Adrenal gland (tissue), 12 donors: ENCODE results near the gene DHRS1. TPM values are rescaled to one million over a fixed set of nuclear protein-coding genes. Genes with fewer than 3 reads are reported as not detected.

Experiments
- DNase-seq, 7 donors: peaks; one replicate each; pipeline ENCODE4 v3.0.0-alpha.2; 2019 to 2020
- H3K27ac ChIP-seq, 5 donors: fragments of 200-600 bp; sonication (generic) in 4 of 5; 1 replicate in 3 of 5; 2 replicates in 2 of 5; pipeline versions ENCODE4 v1.5.1 to v1.8.0; 2016 to 2020; ENCODE audit warnings: mild to moderate bottlenecking in 1 of 5
- H3K27me3 ChIP-seq: fragments of 200-600 bp; 2 replicates; pipeline ENCODE4 v1.8.0; 2021
- H3K36me3 ChIP-seq, 2 donors: fragments of 200-600 bp; replicated peaks in 1 of 2; 1 replicate in 1 of 2; 2 replicates in 1 of 2; pipeline versions ENCODE4 v1.5.1 to v1.8.0; 2018 to 2022
- H3K4me1 ChIP-seq, 2 donors: fragments of 200-600 bp; replicated peaks in 1 of 2; 1 replicate in 1 of 2; 2 replicates in 1 of 2; pipeline versions ENCODE4 v1.5.1 to v1.8.0; 2018 to 2021
- H3K4me3 ChIP-seq, 4 donors: fragments of 200-600 bp; sonication (generic) in 3 of 4; one replicate each; pipeline ENCODE4 v1.5.1; 2016 to 2018
- H3K9me3 ChIP-seq, 3 donors: fragments of 200-600 bp; sonication (generic) in 1 of 3; replicated peaks in 1 of 3; 1 replicate in 2 of 3; 2 replicates in 1 of 3; pipeline versions ENCODE4 v1.5.1 to v1.8.0; 2016 to 2021
- CTCF ChIP-seq, 6 experiments: fragments of 450-650 bp in 4 of 6; fragments of 200-600 bp in 2 of 6; sonication (generic) in 1 of 6; IDR thresholded peaks; 1 replicate in 5 of 6; 2 replicates in 1 of 6; pipeline versions ENCODE4 v1.5.1 to v1.8.0; 2016 to 2021; ENCODE audit warnings: antibody characterized with exemption in 6 of 6, mild to moderate bottlenecking in 2 of 6, moderate library complexity in 1 of 6
- POLR2A ChIP-seq, 2 donors: fragments of 450-650 bp; IDR thresholded peaks; one replicate each; pipeline ENCODE4 v1.6.1; 2017; ENCODE audit warnings: antibody characterized with exemption in 2 of 2, mild to moderate bottlenecking in 2 of 2, moderate library complexity in 1 of 2
- WGBS, 4 donors: extraction: QIAGEN DNeasy Blood & Tissue Kit in 2 of 4; methylation state at CpG; one replicate each; pipeline versions ENCODE4 v1.1.5 to v1.1.7; 2013 to 2017; 5-methylcytosine and 5-hydroxymethylcytosine counted together
- intact Hi-C, 2 donors: fragments of 100-400 bp; cut with DNase I; formaldehyde crosslinking; loops; one replicate each; pipeline versions ENCODE4 v1.14.1 to v1.15.0; 2022 to 2023
- polyA plus RNA-seq, 3 donors: library from polyadenylated mRNA; stranded (reverse); fragments of 200-250 nt in 2 of 3; fragments of 350-450 nt in 1 of 3; fragmentation: Illumina TruSeq in 1 of 3; extraction: RNeasy Lipid Tissue Mini Kit (QIAGEN cat#74804) in 1 of 3; gene quantifications; one replicate each; pipeline ENCODE4 v1.2.3, GENCODE V29; 2013 to 2014
- total RNA-seq, 9 donors: library from RNA; depleted of rRNA in 4 of 9; stranded (reverse); fragments of >200 nt in 4 of 9; fragments of 120-200 nt in 1 of 9; fragmentation: NEBNext Ultra II Directional in 1 of 9; extraction: Animal tissue kit (Norgen Biotek cat#: 25700) in 1 of 9; gene quantifications; one replicate each; pipeline versions ENCODE4 v1.1.0 to v1.2.4, GENCODE V29; 2013 to 2023
- donor health status: healthy with polysubstance abuse.
- donor health status: Bipolar disorder and iron deficiency.
- donor health status: DM: yes; HTN: yes; CAD: no.
- donor health status: DM: no; HTN: no; CAD: no.
- donor health status: DM: no; HTN: no; CAD: no.
- donor health status: DM: yes; HTN: yes; CAD: no.

DHRS1 gene
- total and polyA plus RNA-seq, 12 donors = 11.4 to 68.1 (median 36.8) TPM

GRCh38 chr14:24271834-24272263, 27.7 kb downstream of the DHRS1 start:
- H3K9me3 ChIP-seq = no peaks in the 10 kb centered on the region
- H3K4me1 ChIP-seq = peaks cover 5 to 22% of the 10 kb centered on the region in 2 donors
- peak overlapping the region in 3 of 4 donors; percentile 32 to 96 (median 74) for H3K4me3 ChIP-seq
- TF ChIP-seq POLR2A (IDR thresholded peaks at IDR 0.05) (no peak), CTCF (IDR thresholded peaks at IDR 0.05) (no peak)
- 11 to 17% (median 14%) methylated on average over 3 of the region's 3 CpGs for WGBS, 4 donors
- intact Hi-C loops = no loop called here
- no peak for DNase-seq
- peaks cover 0 to 12% of the 10 kb centered on the region in 2 donors for H3K36me3 ChIP-seq
- peak overlapping the region in 4 of 5 donors; percentile 87 to 99 (median 92) for H3K27ac ChIP-seq
- H3K27me3 ChIP-seq = no peaks in the 10 kb centered on the region

- peaks cover 5 to 22% of the 10 kb centered on the region in 2 donors for H3K4me1 ChIP-seq
- H3K27ac ChIP-seq = peak within 1 kb of the TSS; percentile 81 to 99 (median 90)
- intact Hi-C loops = no loop called here
- TF ChIP-seq CTCF (IDR thresholded peaks at IDR 0.05) (peak; percentile 36 to 79 (median 56)), POLR2A (IDR thresholded peaks at IDR 0.05) (peak; percentile 46 to 78)
- no peaks in the 10 kb centered on the region for H3K27me3 ChIP-seq
- H3K36me3 ChIP-seq = peaks cover 0 to 18% of the 10 kb centered on the region in 2 donors
- WGBS, 4 donors = 0 to 1% (median 0%) methylated on average over 6 to 61 of the region's 61 CpGs
- no peaks in the 10 kb centered on the region for H3K9me3 ChIP-seq
- H3K4me3 ChIP-seq = peak within 1 kb of the TSS; percentile 32 to 96 (median 82)
- DNase-seq = peak; percentile 78 to 91 (median 82)
Observed at GRCh38 chr14:24271134-24271833, 28.3 kb downstream of the DHRS1 start, which contains the start of gene RABGGTA. Gene RABGGTA, minus strand, starts transcription at chr14:24271597. Its CDS starts 482 bp downstream, at chr14:24271115.

DNA sequence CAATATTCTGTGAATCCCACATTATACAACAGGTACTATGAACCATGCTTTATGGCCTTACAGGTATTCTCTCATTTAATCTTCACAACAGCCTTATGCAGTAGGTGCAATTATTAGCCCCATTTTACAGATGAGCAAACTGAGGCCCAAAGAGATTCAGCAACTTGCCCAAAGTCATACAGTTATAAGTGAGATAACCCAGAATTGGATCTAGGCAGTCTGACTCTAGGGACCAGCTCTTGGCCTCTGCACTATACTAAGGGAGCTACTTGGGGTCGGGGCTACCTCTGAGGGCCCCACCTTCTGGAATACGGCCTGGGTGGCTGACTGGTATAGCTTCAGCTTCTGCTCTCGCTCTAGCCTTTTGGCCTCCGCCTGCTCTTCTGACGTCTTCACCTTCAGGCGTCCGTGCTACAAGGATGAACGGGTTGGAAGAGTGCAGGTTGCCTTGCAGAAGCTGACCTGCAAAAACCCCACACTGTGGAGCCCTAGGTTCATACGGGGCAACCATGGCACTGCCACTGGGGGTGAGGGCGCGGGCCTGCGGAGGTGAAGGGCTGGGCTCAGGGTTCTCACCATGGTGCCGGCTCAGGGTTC, 28.9 kb downstream of the DHRS1 start:
- Histone ChIP-seq H3K9me3 (no peaks in the 10 kb centered on the region), H3K4me3 (peak overlapping the region; percentile 32 to 96 (median 82)), H3K27ac (peak overlapping the region; percentile 81 to 99 (median 90)), H3K4me1 (peaks cover 5 to 22% of the 10 kb centered on the region in 2 donors), H3K27me3 (no peaks in the 10 kb centered on the region), H3K36me3 (peaks cover 0 to 20% of the 10 kb centered on the region in 2 donors)
- intact Hi-C loops = no loop called here
- whole genome bisulfite sequencing, 4 donors = 12 to 20% (median 13%) methylated on average over 8 to 13 of the region's 13 CpGs
- TF ChIP-seq CTCF (IDR thresholded peaks at IDR 0.05) (no peak), POLR2A (IDR thresholded peaks at IDR 0.05) (no peak)
- peak in 2 of 7 donors; percentile 37 to 60 for DNase-seq

- Histone ChIP-seq H3K9me3 (no peaks in the 10 kb centered on the region), H3K4me3 (no peak overlapping the region), H3K27me3 (no peaks in the 10 kb centered on the region), H3K27ac (no peak overlapping the region), H3K4me1 (peaks cover 5 to 22% of the 10 kb centered on the region in 2 donors), H3K36me3 (peaks cover 0 to 20% of the 10 kb centered on the region in 2 donors)
- 96 to 97% (median 97%) methylated on average over 11 to 14 of the region's 14 CpGs for WGBS, 4 donors
- intact Hi-C loops = no loop called here
- DNase-seq = no peak
- no peak for TF ChIP-seq CTCF (IDR thresholded peaks at IDR 0.05)
- no peak for TF ChIP-seq POLR2A (IDR thresholded peaks at IDR 0.05)
Observed at GRCh38 chr14:24269910-24270536, 29.6 kb downstream of the DHRS1 start.
